Aorta (tissue), 5 donors: Measurements from ENCODE around the gene EPGN. TPM values are rescaled to one million over a fixed set of nuclear protein-coding genes. Genes with fewer than 3 reads are reported as not detected.

Source experiments
- ATAC-seq: fragments of 200-7000 bp; cut with Tn5 transposase; one replicate; pipeline ENCODE4 v1.9.1; 2022; ENCODE audit warnings: moderate library complexity; ENCODE audit not compliant: low FRiP score
- DNase-seq, 2 donors: peaks; one replicate each; pipeline ENCODE4 v3.0.0-alpha.2; 2020
- H3K27ac ChIP-seq, 2 donors: one replicate each; pipeline ENCODE4 v1.5.1; 2013; ENCODE audit warnings: low read length in 2 of 2, mild to moderate bottlenecking in 2 of 2, moderate library complexity in 2 of 2, control low read depth in 1 of 2, inconsistent platforms in 1 of 2, low read depth in 1 of 2
- H3K27me3 ChIP-seq, 2 donors: one replicate each; pipeline ENCODE4 v1.6.1; 2013; ENCODE audit warnings: control low read depth in 1 of 2, low read length in 1 of 2, mild to moderate bottlenecking in 1 of 2, moderate library complexity in 1 of 2; ENCODE audit not compliant: insufficient read depth in 2 of 2, control insufficient read depth in 1 of 2
- H3K36me3 ChIP-seq, 2 donors: one replicate each; pipeline ENCODE4 v1.6.1; 2013; ENCODE audit warnings: control low read depth in 1 of 2, low read length in 1 of 2, mild to moderate bottlenecking in 1 of 2; ENCODE audit not compliant: insufficient read depth in 2 of 2, control insufficient read depth in 1 of 2
- H3K4me1 ChIP-seq, 2 donors: one replicate each; pipeline ENCODE4 v1.6.1; 2013; ENCODE audit warnings: low read length in 2 of 2, control low read depth in 1 of 2, mild to moderate bottlenecking in 1 of 2, moderate library complexity in 1 of 2; ENCODE audit not compliant: insufficient read depth in 2 of 2, control insufficient read depth in 1 of 2
- H3K4me3 ChIP-seq, 2 donors: one replicate each; pipeline ENCODE4 v1.5.1; 2013; ENCODE audit warnings: low read length in 2 of 2, control low read depth in 1 of 2, mild to moderate bottlenecking in 1 of 2
- H3K9me3 ChIP-seq: one replicate; pipeline ENCODE4 v1.6.1; 2013; ENCODE audit warnings: mild to moderate bottlenecking, low read length; ENCODE audit not compliant: control insufficient read depth
- WGBS, 2 donors: extraction: QIAGEN DNeasy Blood & Tissue Kit; methylation state at CpG; one replicate each; pipeline ENCODE4 v1.1.7; 2013; 5-methylcytosine and 5-hydroxymethylcytosine counted together
- intact Hi-C, 2 donors: fragments of 100-400 bp; cut with DNase I; formaldehyde crosslinking; loops; one replicate each; pipeline versions ENCODE4 v1.14.2 to v1.15.0; 2022
- polyA plus RNA-seq, 2 donors: library from polyadenylated mRNA; stranded (reverse); fragments of 200-250 nt; gene quantifications; one replicate each; pipeline ENCODE4 v1.2.3, GENCODE V29; 2013
- total RNA-seq, 2 donors: library from RNA; stranded (reverse); fragmentation: NEBNext Ultra II Directional; extraction: Animal tissue kit (Norgen Biotek cat#: 25700); gene quantifications; one replicate each; pipeline ENCODE4 v1.2.1, GENCODE V29; 2021
- donor health status: healthy with polysubstance abuse.
- donor health status: Bipolar disorder and iron deficiency.
- donor health status: DM: no; HTN: no; CAD: no.
- donor health status: DM: no; HTN: no; CAD: no.
- donor health status: DM: yes; HTN: yes; CAD: no.

Gene EPGN
- total and polyA plus RNA-seq, 4 donors, result 1.6 to 7.1 TPM; not detected in 2

DNA sequence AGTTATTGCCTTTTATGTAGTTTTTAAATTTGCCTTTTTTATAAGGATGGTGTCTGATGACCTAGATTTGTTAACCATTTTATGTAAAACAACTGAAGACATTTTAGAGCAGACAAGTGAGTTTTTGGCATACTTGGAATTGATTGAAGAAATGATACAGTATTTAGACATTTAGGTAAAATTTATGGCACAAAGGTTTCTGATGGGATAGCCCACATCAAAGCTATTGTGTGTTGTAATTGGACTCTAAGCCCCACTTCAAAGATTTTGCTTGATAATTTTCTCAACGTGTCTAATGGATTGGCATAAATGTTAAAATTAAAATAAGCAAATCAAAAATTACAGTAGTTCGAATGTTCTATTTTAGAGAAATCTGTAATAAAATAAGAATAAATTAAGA, 17.6 kb downstream of the EPGN start:
- H3K4me1 ChIP-seq, result no peaks in the 10 kb centered on the region
- no peaks in the 10 kb centered on the region for H3K27me3 ChIP-seq
- intact Hi-C loops, result no loop called here
- no peak for DNase-seq
- WGBS, 2 donors, result 87 to 88% methylated on average over 2 of the region's 2 CpGs
- H3K36me3 ChIP-seq, result no peaks in the 10 kb centered on the region
- H3K4me3 ChIP-seq, result no peak overlapping the region
- no peak overlapping the region for H3K27ac ChIP-seq
- H3K9me3 ChIP-seq, result no peaks in the 10 kb centered on the region
- ATAC-seq, result no peak

DNA sequence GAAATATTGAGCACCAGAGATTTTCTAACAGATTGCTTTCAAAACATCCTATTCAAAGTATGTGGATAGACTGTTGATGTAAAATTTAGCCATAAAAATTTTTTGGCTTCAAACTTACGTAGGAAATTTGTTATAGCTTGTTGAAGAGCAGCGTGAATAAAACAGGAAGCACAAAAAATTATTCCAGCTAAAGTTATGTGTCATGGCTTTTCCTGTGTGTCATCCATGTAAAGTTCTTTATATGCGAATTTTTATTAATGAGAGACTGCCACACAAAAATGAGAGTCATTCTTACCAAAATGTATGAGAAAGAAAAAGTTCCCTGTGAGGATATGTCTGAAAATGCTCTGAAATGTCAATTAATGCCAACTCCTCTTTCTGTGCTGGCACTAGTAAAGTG, 19.5 kb downstream of the EPGN start:
- no peak for DNase-seq
- H3K36me3 ChIP-seq, result no peaks in the 10 kb centered on the region
- H3K27ac ChIP-seq, result no peak overlapping the region
- H3K4me3 ChIP-seq, result no peak overlapping the region
- H3K27me3 ChIP-seq, result no peaks in the 10 kb centered on the region
- H3K4me1 ChIP-seq, result no peaks in the 10 kb centered on the region
- no peaks in the 10 kb centered on the region for H3K9me3 ChIP-seq
- intact Hi-C loops, result no loop called here
- no peak for ATAC-seq
- 44 to 53% methylated on average over 3 of the region's 3 CpGs for WGBS, 2 donors

DNA sequence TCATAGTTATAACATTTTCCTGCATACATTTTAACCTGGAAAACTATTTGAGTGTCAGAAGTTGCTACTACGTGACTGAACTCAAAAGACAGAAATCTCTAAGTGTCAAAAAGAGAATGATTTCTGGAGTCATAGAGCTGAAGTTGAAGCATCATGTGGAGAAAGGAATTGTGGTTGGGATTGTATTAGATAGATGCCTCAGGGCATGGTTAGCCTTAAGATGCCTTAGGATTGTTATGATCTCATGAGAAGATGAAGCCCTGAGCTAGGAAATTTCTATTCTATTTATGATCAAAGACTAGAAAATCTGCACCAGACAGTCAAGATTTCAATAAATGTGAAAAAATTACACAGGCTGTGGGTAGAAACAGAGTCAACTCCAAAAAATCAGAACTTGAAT, 20.2 kb downstream of the EPGN start:
- Histone ChIP-seq H3K4me1 (no peaks in the 10 kb centered on the region), H3K27me3 (no peaks in the 10 kb centered on the region), H3K36me3 (no peaks in the 10 kb centered on the region), H3K9me3 (no peaks in the 10 kb centered on the region), H3K27ac (no peak overlapping the region), H3K4me3 (no peak overlapping the region)
- intact Hi-C loops, result no loop called here
- DNase-seq (no peak), ATAC-seq (no peak)
- 89 to 95% methylated on average over 1 of the region's 1 CpG for WGBS, 2 donors

DNA sequence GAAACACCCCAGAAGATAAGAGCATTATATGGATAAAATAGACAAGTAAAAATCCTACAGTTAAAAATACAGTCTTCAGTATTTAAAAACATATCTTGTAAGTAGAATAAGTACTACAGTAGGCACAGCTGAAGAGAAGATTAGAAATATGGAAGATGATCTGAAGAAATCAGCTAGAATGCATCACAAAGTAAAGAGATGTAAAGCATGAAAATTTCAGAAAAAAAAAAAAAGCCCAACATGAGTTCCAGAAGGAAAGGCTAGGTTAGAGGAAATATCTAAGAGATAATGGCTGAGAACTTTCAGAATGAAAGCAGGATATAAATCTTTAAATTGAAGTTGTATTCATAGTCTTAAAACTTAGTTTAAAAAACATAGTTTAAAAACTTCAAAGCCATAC, 21.0 kb downstream of the EPGN start:
- Histone ChIP-seq H3K4me1 (no peaks in the 10 kb centered on the region), H3K9me3 (no peaks in the 10 kb centered on the region), H3K4me3 (no peak overlapping the region), H3K27me3 (no peaks in the 10 kb centered on the region), H3K36me3 (no peaks in the 10 kb centered on the region), H3K27ac (no peak overlapping the region)
- DNase-seq, result no peak
- ATAC-seq, result no peak
- intact Hi-C loops, result no loop called here

DNA sequence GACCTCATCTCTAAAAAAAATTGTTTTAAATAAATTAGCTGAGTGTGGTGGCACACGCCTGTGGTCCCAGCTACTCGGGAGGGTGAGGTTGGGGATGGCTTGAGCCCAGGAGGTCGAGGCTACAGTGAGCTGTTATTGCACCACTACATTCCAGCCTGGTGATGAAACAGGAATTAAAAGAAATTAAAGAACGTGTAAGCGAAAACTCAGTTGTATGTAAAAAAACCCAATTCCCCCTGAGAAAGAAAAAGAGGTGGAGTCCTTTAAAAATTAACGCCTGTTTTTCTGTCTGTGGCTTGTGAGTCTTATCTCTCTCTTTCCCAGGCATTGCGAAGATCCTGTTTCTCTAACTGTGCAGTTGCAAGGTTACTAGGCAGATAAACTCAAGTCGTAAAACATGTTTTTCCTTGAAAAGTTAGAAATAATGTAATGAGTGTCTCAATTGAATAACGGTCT, 22.1 kb downstream of the EPGN start:
- H3K4me1 ChIP-seq, result no peaks in the 10 kb centered on the region
- WGBS, 2 donors, result 76 to 80% methylated on average over 9 of the region's 9 CpGs
- intact Hi-C loops, result no loop called here

DNA sequence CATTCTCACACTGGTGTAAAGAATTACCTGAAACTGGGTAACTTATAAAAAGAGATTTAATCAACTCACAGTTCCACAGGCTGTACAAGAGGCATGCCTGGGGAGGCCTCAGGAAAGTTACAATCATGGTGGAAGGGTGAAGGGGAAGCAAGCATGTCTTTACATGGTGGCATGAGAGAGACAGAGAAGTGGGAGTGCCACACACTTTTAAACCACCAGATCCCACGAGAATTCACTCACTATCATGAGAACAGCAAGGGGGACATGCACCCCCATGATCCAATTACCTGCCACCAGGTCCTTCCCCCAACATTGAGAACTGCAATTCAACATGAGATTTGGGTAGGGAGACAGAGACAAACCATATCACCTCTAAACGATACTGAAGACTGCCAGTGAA, 23.0 kb downstream of the EPGN start:
- Histone ChIP-seq H3K9me3 (no peaks in the 10 kb centered on the region), H3K4me1 (no peaks in the 10 kb centered on the region), H3K27ac (no peak overlapping the region), H3K4me3 (no peak overlapping the region), H3K36me3 (no peaks in the 10 kb centered on the region), H3K27me3 (no peaks in the 10 kb centered on the region)
- ATAC-seq (no peak), DNase-seq (no peak)
- intact Hi-C loops, result no loop called here
- WGBS, 2 donors, result 80 to 84% methylated on average over 2 of the region's 2 CpGs

More for the DNA sequence above, 22.1 kb downstream of the EPGN start:
- Histone ChIP-seq H3K27me3 (no peaks in the 10 kb centered on the region), H3K4me3 (no peak overlapping the region), H3K36me3 (no peaks in the 10 kb centered on the region), H3K27ac (no peak overlapping the region), H3K9me3 (no peaks in the 10 kb centered on the region)
- DNase-seq (no peak), ATAC-seq (no peak)

DNA sequence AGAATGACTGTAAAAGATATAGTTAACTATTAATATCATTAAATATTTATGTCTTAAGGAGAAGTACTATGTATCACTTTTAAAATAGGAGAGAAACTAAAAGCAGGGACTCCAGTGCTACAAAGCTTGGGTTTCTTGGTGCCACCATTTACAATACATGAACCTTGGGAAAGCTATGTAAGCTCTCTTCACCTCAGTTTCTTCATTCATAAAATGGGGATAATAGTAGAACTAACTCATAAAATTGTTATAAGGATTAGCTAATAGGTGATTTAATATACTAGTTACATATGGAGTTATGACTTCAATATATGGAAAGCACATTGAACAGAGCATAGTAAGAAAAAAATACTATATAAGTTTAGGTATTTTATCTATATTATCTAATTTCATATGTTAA, 23.7 kb downstream of the EPGN start:
- Histone ChIP-seq H3K27me3 (no peaks in the 10 kb centered on the region), H3K36me3 (no peaks in the 10 kb centered on the region), H3K9me3 (no peaks in the 10 kb centered on the region), H3K4me3 (no peak overlapping the region), H3K27ac (no peak overlapping the region), H3K4me1 (no peaks in the 10 kb centered on the region)
- ATAC-seq (no peak), DNase-seq (no peak)
- intact Hi-C loops, result no loop called here

DNA sequence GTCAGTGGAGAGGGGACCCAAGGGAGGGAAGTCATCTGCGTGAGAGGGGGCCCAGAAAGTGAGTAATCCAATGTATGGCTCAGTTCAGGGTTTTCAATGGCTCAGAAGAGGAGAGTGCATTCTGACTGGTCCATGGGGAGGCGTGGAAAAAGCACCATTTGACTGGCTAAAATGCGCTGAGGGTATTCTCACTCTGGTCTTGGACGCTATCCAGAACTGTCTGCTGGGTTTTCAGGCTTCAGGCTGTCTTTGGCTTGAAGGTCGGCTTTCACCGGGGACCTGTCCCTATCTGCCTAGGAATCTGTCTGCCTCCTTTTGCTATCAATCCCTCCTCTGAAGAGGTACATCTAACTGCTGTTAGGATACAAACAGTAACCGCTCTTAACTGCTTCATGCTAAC, 26.4 kb downstream of the EPGN start:
- no peaks in the 10 kb centered on the region for H3K4me1 ChIP-seq
- DNase-seq (no peak), ATAC-seq (no peak)
- intact Hi-C loops, result no loop called here
- H3K9me3 ChIP-seq, result no peaks in the 10 kb centered on the region
- no peaks in the 10 kb centered on the region for H3K36me3 ChIP-seq
- 88 to 97% methylated on average over 7 of the region's 7 CpGs for WGBS, 2 donors
- H3K27me3 ChIP-seq, result no peaks in the 10 kb centered on the region
- no peak overlapping the region for H3K27ac ChIP-seq
- H3K4me3 ChIP-seq, result no peak overlapping the region

DNA sequence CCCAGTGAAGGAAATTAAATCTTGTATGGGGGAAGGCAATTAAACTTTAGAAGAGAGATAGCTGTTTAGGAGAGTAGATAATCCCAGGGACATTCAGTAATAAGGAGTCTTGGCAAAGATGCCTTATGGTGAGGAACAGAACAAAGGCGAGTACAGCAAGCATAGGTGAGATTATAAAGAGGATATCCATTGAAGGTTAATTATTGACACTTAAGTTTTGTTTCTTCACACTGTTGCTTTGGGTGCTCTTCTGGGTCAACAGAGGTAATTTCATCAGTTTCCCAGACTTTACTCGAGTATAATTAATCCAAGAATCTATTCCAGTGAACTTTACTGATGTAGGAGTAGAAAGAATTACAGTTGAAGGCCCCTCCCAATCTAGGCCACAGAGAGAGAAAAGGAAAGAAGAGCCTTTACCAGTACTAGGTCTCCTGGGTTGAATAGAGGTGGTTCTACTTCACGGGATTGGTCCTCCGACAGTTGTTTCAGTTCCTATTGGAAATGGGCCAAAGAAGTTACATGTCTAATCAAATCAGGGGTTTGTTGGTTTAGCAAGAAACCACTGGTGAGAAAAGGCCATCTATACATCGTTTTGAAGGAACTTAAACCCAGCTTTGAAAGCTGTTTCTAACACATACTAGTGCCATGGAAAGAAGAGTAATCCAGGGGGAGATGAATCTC, 27.2 kb downstream of the EPGN start:
- no peak overlapping the region for H3K4me3 ChIP-seq
- no peaks in the 10 kb centered on the region for H3K4me1 ChIP-seq
- H3K36me3 ChIP-seq, result no peaks in the 10 kb centered on the region
- WGBS, 2 donors, result 74 to 86% methylated on average over 5 of the region's 5 CpGs
- no peak for ATAC-seq
- intact Hi-C loops, result no loop called here
- H3K9me3 ChIP-seq, result no peaks in the 10 kb centered on the region
- no peaks in the 10 kb centered on the region for H3K27me3 ChIP-seq
- no peak for DNase-seq
- H3K27ac ChIP-seq, result no peak overlapping the region
